Stimulated activated CD4-positive, alpha-beta T cell treated with anti-CD3 and anti-CD28 coated beads, Interleukin-1b, Interleukin-23, amount 100 ng/mL, for 48 hours (primary cell): ENCODE results near the gene AFF3.

Experiments
- DNase-seq: peaks from one replicate; pipeline ENCODE4 v3.0.0-alpha.2; 2020

The AFF3 gene

GRCh38 chr2:99648906-99649789, 493.2 kb downstream of the AFF3 start:
- no peak for DNase-seq

- no peak for DNase-seq
These were observed 494.1 kb downstream of the AFF3 start for GRCh38 chr2:99648178-99648844.

- no peak for DNase-seq
These were observed 496.4 kb downstream of the AFF3 start for GRCh38 chr2:99645960-99646359.

GRCh38 chr2:99644419-99644787, 498.0 kb downstream of the AFF3 start:
- no peak for DNase-seq

GRCh38 chr2:99643787-99644418, 498.5 kb downstream of the AFF3 start:
- no peak for DNase-seq

GRCh38 chr2:99641999-99642398, 500.4 kb downstream of the AFF3 start:
- no peak for DNase-seq

- DNase-seq = no peak
These were observed 501.7 kb downstream of the AFF3 start for GRCh38 chr2:99640635-99641151.

- DNase-seq = no peak
These were observed 503.6 kb downstream of the AFF3 start for GRCh38 chr2:99638791-99639190.

- DNase-seq = peak; percentile 6
These were observed 505.2 kb downstream of the AFF3 start for GRCh38 chr2:99637159-99637697.

- no peak for DNase-seq
These were observed 506.0 kb downstream of the AFF3 start for GRCh38 chr2:99636144-99637034.

- DNase-seq = no peak
These were observed 506.7 kb downstream of the AFF3 start for GRCh38 chr2:99635710-99636109.

GRCh38 chr2:99634234-99634633, 508.2 kb downstream of the AFF3 start:
- no peak for DNase-seq

- DNase-seq = no peak
These were observed 510.7 kb downstream of the AFF3 start for GRCh38 chr2:99631700-99632099.

- DNase-seq = no peak
These were observed 513.1 kb downstream of the AFF3 start for GRCh38 chr2:99629320-99629719.

GRCh38 chr2:99626158-99626557, 516.2 kb downstream of the AFF3 start:
- no peak for DNase-seq

- no peak for DNase-seq
These were observed 517.7 kb downstream of the AFF3 start for GRCh38 chr2:99624677-99625076.

GRCh38 chr2:99623613-99624012, 518.8 kb downstream of the AFF3 start:
- no peak for DNase-seq

GRCh38 chr2:99623035-99623434, 519.4 kb downstream of the AFF3 start:
- DNase-seq = no peak

GRCh38 chr2:99622534-99622933, 519.9 kb downstream of the AFF3 start:
- no peak for DNase-seq

- DNase-seq = no peak
These were observed 520.6 kb downstream of the AFF3 start for GRCh38 chr2:99621774-99622173.

- no peak for DNase-seq
These were observed 521.3 kb downstream of the AFF3 start for GRCh38 chr2:99621106-99621505.

- no peak for DNase-seq
These were observed 523.2 kb downstream of the AFF3 start for GRCh38 chr2:99619151-99619550.
